ENCODE measurements around the gene FLNA. TPM values are rescaled to one million over a fixed set of nuclear protein-coding genes. Genes with fewer than 3 reads are reported as not detected.

The FLNA gene
- total and polyA plus RNA-seq, 10 donors: 259 to 1,447 (median 600) TPM

DNA sequence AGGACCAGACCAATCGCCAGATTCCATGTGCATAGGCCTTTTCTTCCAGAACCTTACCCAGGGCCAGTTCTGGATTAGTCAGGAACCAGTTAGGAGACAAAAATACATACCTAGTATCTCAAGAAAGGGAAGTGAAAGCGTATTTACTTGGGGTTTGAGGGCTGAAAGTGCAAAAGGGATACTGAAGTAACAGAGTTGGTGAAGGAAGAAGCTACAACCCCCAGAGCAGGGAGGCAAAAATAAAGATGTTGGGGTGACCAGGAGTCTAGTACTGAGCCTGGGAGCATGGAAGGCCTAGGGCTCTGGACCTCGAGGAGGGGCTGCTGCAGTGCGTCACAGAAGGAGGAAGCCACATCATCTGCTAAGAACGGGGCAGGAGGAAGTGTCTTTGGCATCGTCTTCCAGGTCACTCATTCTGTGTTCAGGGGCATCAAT lies 40.6 kb downstream of the FLNA start:
- Histone ChIP-seq H3K27ac (peak overlapping the region in 7 of 8 donors; percentile 7 to 72 (median 46)), H3K27me3 (replicated peaks in 1 of 7) (peaks cover 0 to 7% (median 0%) of the 10 kb centered on the region in 7 donors), H3K9me3 (no peaks in the 10 kb centered on the region), H3K4me3 (peak overlapping the region in 1 of 8 donors; percentile 21), H3K4me1 (peaks cover 0 to 16% (median 7%) of the 10 kb centered on the region in 6 donors), H3K36me3 (no peaks in the 10 kb centered on the region)
- intact Hi-C loops (cut with DNase I; ENCODE audit: low total_unique reads): no loop called here
- DNase-seq: peak; percentile 72
- TF ChIP-seq, protein P1, sequence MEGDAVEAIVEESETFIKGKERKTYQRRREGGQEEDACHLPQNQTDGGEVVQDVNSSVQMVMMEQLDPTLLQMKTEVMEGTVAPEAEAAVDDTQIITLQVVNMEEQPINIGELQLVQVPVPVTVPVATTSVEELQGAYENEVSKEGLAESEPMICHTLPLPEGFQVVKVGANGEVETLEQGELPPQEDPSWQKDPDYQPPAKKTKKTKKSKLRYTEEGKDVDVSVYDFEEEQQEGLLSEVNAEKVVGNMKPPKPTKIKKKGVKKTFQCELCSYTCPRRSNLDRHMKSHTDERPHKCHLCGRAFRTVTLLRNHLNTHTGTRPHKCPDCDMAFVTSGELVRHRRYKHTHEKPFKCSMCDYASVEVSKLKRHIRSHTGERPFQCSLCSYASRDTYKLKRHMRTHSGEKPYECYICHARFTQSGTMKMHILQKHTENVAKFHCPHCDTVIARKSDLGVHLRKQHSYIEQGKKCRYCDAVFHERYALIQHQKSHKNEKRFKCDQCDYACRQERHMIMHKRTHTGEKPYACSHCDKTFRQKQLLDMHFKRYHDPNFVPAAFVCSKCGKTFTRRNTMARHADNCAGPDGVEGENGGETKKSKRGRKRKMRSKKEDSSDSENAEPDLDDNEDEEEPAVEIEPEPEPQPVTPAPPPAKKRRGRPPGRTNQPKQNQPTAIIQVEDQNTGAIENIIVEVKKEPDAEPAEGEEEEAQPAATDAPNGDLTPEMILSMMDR (IDR thresholded peaks at IDR 0.05 in 8 of 11, conservative IDR thresholded peaks at IDR 0.05 in 3 of 11): no peak
- TF ChIP-seq POLR2A (IDR thresholded peaks at IDR 0.05): no peak
- TF ChIP-seq POLR2AphosphoS5 (IDR thresholded peaks at IDR 0.05): no peak
- 30 to 48% (median 38%) methylated on average over 6 of the region's 6 CpGs for whole genome bisulfite sequencing, 5 donors

DNA sequence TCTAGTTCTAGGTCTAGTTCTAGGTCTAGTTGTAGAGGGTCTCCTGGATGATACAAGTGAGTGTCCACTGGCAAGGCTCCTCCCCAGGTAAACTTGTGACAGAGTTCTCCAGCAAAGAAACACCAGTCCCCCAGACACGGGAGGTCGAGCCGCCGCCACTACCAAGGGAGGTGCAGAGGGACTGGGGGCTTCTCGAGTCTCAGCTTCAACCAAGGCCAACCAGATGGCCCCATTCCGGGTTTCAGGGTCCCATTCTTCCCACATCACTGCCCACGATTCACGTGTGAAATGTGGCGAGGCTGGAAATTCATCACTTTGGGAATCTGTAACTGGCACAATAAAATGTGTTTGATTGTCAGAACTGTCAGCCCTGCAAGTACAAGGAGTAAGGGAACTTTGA lies 41.3 kb downstream of the FLNA start:
- TF ChIP-seq POLR2AphosphoS5 (IDR thresholded peaks at IDR 0.05) (no peak), POLR2A (IDR thresholded peaks at IDR 0.05) (no peak)
- Histone ChIP-seq H3K9me3 (no peaks in the 10 kb centered on the region), H3K27ac (peak overlapping the region in 3 of 8 donors; percentile 15 to 72 (median 51)), H3K36me3 (no peaks in the 10 kb centered on the region), H3K27me3 (replicated peaks in 1 of 7) (peaks cover 0 to 7% (median 0%) of the 10 kb centered on the region in 7 donors), H3K4me1 (peaks cover 0 to 16% (median 7%) of the 10 kb centered on the region in 6 donors), H3K4me3 (no peak overlapping the region)
- intact Hi-C loops (cut with DNase I; ENCODE audit: low total_unique reads): no loop called here
- peak; percentile 75 for DNase-seq
- 85 to 99% (median 95%) methylated on average over 9 of the region's 9 CpGs for whole genome bisulfite sequencing, 5 donors

DNA sequence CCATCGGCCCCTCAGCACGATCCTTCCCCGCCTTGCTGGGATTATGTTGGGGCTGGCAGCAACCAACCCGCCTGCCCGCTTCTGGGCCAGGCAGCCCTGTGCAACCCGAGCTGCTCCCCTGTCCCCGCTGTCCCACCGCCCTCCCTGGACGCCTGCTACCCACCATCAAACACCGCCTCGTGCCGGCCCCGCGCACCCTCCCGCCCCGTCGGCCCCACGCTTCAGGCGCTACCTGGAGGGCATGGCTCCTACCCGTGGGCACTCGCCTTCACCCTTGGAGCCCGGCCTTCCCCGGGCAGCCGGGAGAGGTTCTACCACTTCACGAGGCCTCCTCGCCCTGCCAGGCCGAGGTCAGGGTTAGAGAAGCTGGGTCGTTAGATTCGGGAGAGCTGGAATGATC lies 41.9 kb downstream of the FLNA start:
- peaks cover 0 to 7% (median 0%) of the 10 kb centered on the region in 7 donors for H3K27me3 ChIP-seq (replicated peaks in 1 of 7)
- H3K4me3 ChIP-seq: no peak overlapping the region
- intact Hi-C loops (cut with DNase I; ENCODE audit: low total_unique reads): no loop called here
- 91 to 100% (median 96%) methylated on average over 19 to 29 of the region's 29 CpGs for WGBS, 5 donors
- H3K36me3 ChIP-seq: no peaks in the 10 kb centered on the region
- TF ChIP-seq POLR2AphosphoS5 (IDR thresholded peaks at IDR 0.05): no peak
- TF ChIP-seq POLR2A (IDR thresholded peaks at IDR 0.05): no peak
- TF ChIP-seq, protein P1 (IDR thresholded peaks at IDR 0.05 in 8 of 11, conservative IDR thresholded peaks at IDR 0.05 in 3 of 11): no peak
- H3K9me3 ChIP-seq: no peaks in the 10 kb centered on the region
- H3K27ac ChIP-seq: no peak overlapping the region
- DNase-seq: peak; percentile 69
- peaks cover 5 to 22% (median 11%) of the 10 kb centered on the region in 6 donors for H3K4me1 ChIP-seq

DNA sequence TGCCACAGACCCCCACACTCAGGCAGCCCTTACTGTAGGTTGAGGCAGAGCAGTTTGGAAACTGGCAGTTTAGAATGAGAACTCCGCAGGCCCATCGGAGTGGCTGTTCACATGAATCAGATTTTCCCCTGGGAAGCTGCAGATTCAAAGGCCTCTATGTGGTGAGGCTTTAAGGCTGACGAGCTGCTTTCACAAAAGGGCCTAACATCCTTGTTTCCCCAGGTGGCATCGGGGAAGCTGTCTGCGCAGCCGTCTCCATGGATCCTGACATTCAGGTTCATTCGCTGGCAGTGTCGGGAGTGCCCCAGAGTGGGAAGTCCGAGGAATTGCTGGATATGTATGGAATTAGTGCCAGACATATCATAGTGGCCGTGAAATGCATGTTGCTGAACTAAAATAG lies 45.1 kb downstream of the FLNA start:
- no peaks in the 10 kb centered on the region for H3K9me3 ChIP-seq
- peaks cover 8 to 33% (median 23%) of the 10 kb centered on the region in 6 donors for H3K4me1 ChIP-seq
- intact Hi-C loops (cut with DNase I; ENCODE audit: low total_unique reads): no loop called here
- no peak for TF ChIP-seq POLR2A (IDR thresholded peaks at IDR 0.05)
- TF ChIP-seq, protein P1 (IDR thresholded peaks at IDR 0.05 in 8 of 11, conservative IDR thresholded peaks at IDR 0.05 in 3 of 11): no peak
- no peak for TF ChIP-seq POLR2AphosphoS5 (IDR thresholded peaks at IDR 0.05)
- H3K27me3 ChIP-seq (replicated peaks in 1 of 7): peaks cover 0 to 7% (median 0%) of the 10 kb centered on the region in 7 donors
- H3K4me3 ChIP-seq: no peak overlapping the region
- no peak overlapping the region for H3K27ac ChIP-seq
- 85 to 98% (median 87%) methylated on average over 8 to 10 of the region's 10 CpGs for WGBS, 5 donors
- no peaks in the 10 kb centered on the region for H3K36me3 ChIP-seq
- DNase-seq: peak; percentile 65
